H1 (cell line): ENCODE measurements around the gene CUEDC1. TPM values are rescaled to one million over a fixed set of nuclear protein-coding genes. Genes with fewer than 3 reads are reported as not detected.

Experiments
- CTCF ChIA-PET: fragments of 300-600 bp; sonication (Branson Sonifier 250); formaldehyde crosslinking; loops from one replicate; lab custom pipeline; 2021; ENCODE audit not compliant: partially characterized antibody; lab: Charles Lee
- POLR2A ChIA-PET: fragments of 300-600 bp; sonication (Branson Sonifier 250); formaldehyde crosslinking; loops from one replicate; lab custom pipeline; 2021; ENCODE audit warnings: inconsistent platforms; ENCODE audit not compliant: partially characterized antibody; lab: Charles Lee
- DNase-seq, 2 experiments: peaks; one replicate each; pipeline versions ENCODE4 v3.0.0 to v3.0.0-alpha.2; 2010 to 2022; ENCODE audit warnings: low spot score in 2 of 2, low read depth in 1 of 2, mixed read lengths in 1 of 2
- FAIRE-seq: peaks from 2 replicates; lab custom pipeline; 2011; peaks lifted over from hg19 to GRCh38; lab: Jason Lieb, UNC
- H2AFZ ChIP-seq: 2 replicates; pipeline ENCODE4 v1.8.1; 2012; ENCODE audit warnings: low read length, inconsistent platforms
- H2AK5ac ChIP-seq: 2 replicates; pipeline ENCODE4 v1.6.1; 2013; ENCODE audit warnings: low read depth, low read length
- H2BK120ac ChIP-seq: replicated peaks from 2 replicates; pipeline ENCODE3; 2013; ENCODE audit warnings: low read depth, low read length, inconsistent platforms
- H2BK12ac ChIP-seq: 2 replicates; pipeline ENCODE4 v1.6.1; 2013; ENCODE audit warnings: low read depth, low read length
- H2BK15ac ChIP-seq: 2 replicates; pipeline ENCODE4 v1.6.1; 2013; ENCODE audit warnings: low read length
- H2BK20ac ChIP-seq: 2 replicates; pipeline ENCODE4 v1.6.1; 2013; ENCODE audit warnings: low read length
- H2BK5ac ChIP-seq: 2 replicates; pipeline ENCODE4 v1.6.1; 2013; ENCODE audit warnings: low read depth, low read length
- H3K14ac ChIP-seq: 2 replicates; pipeline ENCODE4 v1.6.1; 2013; ENCODE audit warnings: inconsistent platforms; ENCODE audit not compliant: insufficient read length
- H3K18ac ChIP-seq: 2 replicates; pipeline ENCODE4 v1.6.1; 2013; ENCODE audit warnings: low read length; ENCODE audit errors: extremely low read depth
- H3K23ac ChIP-seq: 2 replicates; pipeline ENCODE4 v1.6.1; 2013; ENCODE audit warnings: inconsistent platforms; ENCODE audit not compliant: insufficient read length
- H3K23me2 ChIP-seq: 2 replicates; pipeline ENCODE4 v1.6.1; 2013; ENCODE audit warnings: low read depth, low read length
- H3K27ac ChIP-seq: 2 replicates; pipeline ENCODE4 v1.6.1; 2011; ENCODE audit warnings: low read depth, low read length, inconsistent platforms
- H3K27me3 ChIP-seq, 4 experiments: replicated peaks in 1 of 4; 1 replicate in 1 of 4; 2 replicates in 3 of 4; pipeline versions ENCODE4 v1.6.1 to v1.8.1; 2011 to 2013; ENCODE audit warnings: low read length in 3 of 4, mild to moderate bottlenecking in 3 of 4, inconsistent platforms in 2 of 4, mixed read lengths in 2 of 4, moderate library complexity in 1 of 4; ENCODE audit not compliant: control insufficient read depth in 3 of 4, insufficient read depth in 3 of 4; ENCODE audit errors: extremely low read depth in 1 of 4
- H3K36me3 ChIP-seq, 4 experiments: 2 replicates each; pipeline versions ENCODE4 v1.6.1 to v1.8.1; 2011 to 2013; ENCODE audit warnings: mild to moderate bottlenecking in 4 of 4, low read length in 3 of 4, moderate library complexity in 2 of 4, control low read depth in 1 of 4, inconsistent platforms in 1 of 4; ENCODE audit not compliant: insufficient read depth in 4 of 4, control insufficient read depth in 2 of 4
- H3K4ac ChIP-seq: replicated peaks from 2 replicates; pipeline ENCODE3; 2013; ENCODE audit warnings: low read length, low read depth, mixed read lengths, inconsistent platforms; ENCODE audit not compliant: insufficient read length
- H3K4me1 ChIP-seq, 4 experiments: replicated peaks in 1 of 4; 1 replicate in 1 of 4; 2 replicates in 3 of 4; pipeline versions ENCODE4 v1.6.1 to v1.8.1; 2011 to 2013; ENCODE audit warnings: low read length in 3 of 4, inconsistent platforms in 2 of 4, mixed read lengths in 1 of 4; ENCODE audit not compliant: insufficient read depth in 4 of 4, control insufficient read depth in 3 of 4
- H3K4me2 ChIP-seq, 2 experiments: 2 replicates each; pipeline versions ENCODE4 v1.6.1 to v1.8.1; 2011 to 2013; ENCODE audit warnings: low read depth in 2 of 2, low read length in 2 of 2, control low read depth in 1 of 2, inconsistent platforms in 1 of 2, mild to moderate bottlenecking in 1 of 2; ENCODE audit not compliant: insufficient read depth in 1 of 2
- H3K4me3 ChIP-seq, 4 experiments: fragments of 200-600, 300-600 bp in 1 of 4; sonication (generic), shearing (Covaris generic), sonication (Bioruptor Twin) in 1 of 4; 2 replicates each; pipeline versions ENCODE4 v1.5.1 to v1.8.1; 2011 to 2016; ENCODE audit warnings: low read length in 4 of 4, low read depth in 3 of 4, control low read depth in 2 of 4, inconsistent platforms in 2 of 4, mild to moderate bottlenecking in 2 of 4, mixed read lengths in 1 of 4, moderate library complexity in 1 of 4; ENCODE audit not compliant: insufficient read depth in 2 of 4; ENCODE audit errors: extremely low read depth in 1 of 4
- H3K56ac ChIP-seq: replicated peaks from 2 replicates; pipeline ENCODE3; 2013; ENCODE audit warnings: low read depth, mild to moderate bottlenecking, mixed read lengths, low read length, inconsistent platforms; ENCODE audit not compliant: insufficient read length
- H3K79me1 ChIP-seq: 2 replicates; pipeline ENCODE4 v1.6.1; 2013; ENCODE audit warnings: low read depth, low read length, control low read depth
- H3K79me2 ChIP-seq, 2 experiments: 2 replicates each; pipeline versions ENCODE4 v1.6.1 to v1.8.1; 2012 to 2013; ENCODE audit warnings: low read length in 2 of 2, mild to moderate bottlenecking in 2 of 2, inconsistent platforms in 1 of 2; ENCODE audit not compliant: insufficient read depth in 2 of 2, control insufficient read depth in 1 of 2
- H3K9ac ChIP-seq, 4 experiments: replicated peaks in 1 of 4; 1 replicate in 1 of 4; 2 replicates in 3 of 4; pipeline versions ENCODE4 v1.6.1 to v1.8.1; 2011 to 2013; ENCODE audit warnings: low read depth in 3 of 4, low read length in 3 of 4, control low read depth in 2 of 4, mild to moderate bottlenecking in 2 of 4, moderate library complexity in 2 of 4, inconsistent platforms in 1 of 4; ENCODE audit errors: extremely low read depth in 1 of 4
- H3K9me3 ChIP-seq, 2 experiments: 2 replicates each; pipeline versions ENCODE4 v1.6.1 to v1.8.1; 2012 to 2013; ENCODE audit warnings: mild to moderate bottlenecking in 2 of 2, moderate library complexity in 2 of 2, control low read depth in 1 of 2, inconsistent platforms in 1 of 2, low read depth in 1 of 2, low read length in 1 of 2, mixed read lengths in 1 of 2; ENCODE audit not compliant: insufficient read depth in 2 of 2
- H4K20me1 ChIP-seq, 2 experiments: replicated peaks in 1 of 2; 2 replicates each; pipeline versions ENCODE3 to v1.8.1; 2011 to 2013; ENCODE audit warnings: inconsistent platforms in 2 of 2, low read length in 2 of 2, mild to moderate bottlenecking in 1 of 2; ENCODE audit not compliant: insufficient read depth in 2 of 2, control insufficient read depth in 1 of 2
- H4K5ac ChIP-seq: 2 replicates; pipeline ENCODE4 v1.6.1; 2013; ENCODE audit warnings: low read length, low read depth, mixed read lengths, inconsistent platforms; ENCODE audit not compliant: insufficient read length
- H4K8ac ChIP-seq: 2 replicates; pipeline ENCODE4 v1.8.0; 2013; ENCODE audit warnings: mild to moderate bottlenecking, moderate library complexity, low read length, inconsistent platforms; ENCODE audit not compliant: insufficient read depth; ENCODE audit errors: extremely low read depth
- H4K91ac ChIP-seq: replicated peaks from 2 replicates; pipeline ENCODE3; 2013; ENCODE audit warnings: low read length, mixed read lengths, inconsistent platforms; ENCODE audit not compliant: insufficient read length
- CHD2 ChIP-seq: IDR thresholded peaks from 2 replicates; pipeline ENCODE4 v1.6.1; 2012; ENCODE audit warnings: low read length, improper control_type of control experiment
- E2F6 ChIP-seq: IDR thresholded peaks from 2 replicates; pipeline ENCODE4 v1.6.1; 2012; ENCODE audit warnings: inconsistent platforms
- EGR1 ChIP-seq: IDR thresholded peaks from 2 replicates; pipeline ENCODE4 v1.6.1; 2011; ENCODE audit warnings: low read depth, low read length, borderline replicate concordance
- JUN ChIP-seq: IDR thresholded peaks from 2 replicates; pipeline ENCODE4 v1.6.1; 2011; ENCODE audit warnings: low read depth, mild to moderate bottlenecking, improper control_type of control experiment, low read length
- KDM5A ChIP-seq: fragments of 200-600 bp; IDR thresholded peaks from 2 replicates; pipeline ENCODE4 v1.7.1; 2012; ENCODE audit warnings: mild to moderate bottlenecking, low read length, inconsistent platforms, mixed read lengths
- RAD21 ChIP-seq, 2 experiments: IDR thresholded peaks in 1 of 2; conservative IDR thresholded peaks in 1 of 2; 2 replicates each; pipeline ENCODE4 v1.6.1; 2011; ENCODE audit warnings: low read depth in 2 of 2, low read length in 2 of 2, improper control_type of control experiment in 1 of 2, inconsistent platforms in 1 of 2, mild to moderate bottlenecking in 1 of 2, moderate library complexity in 1 of 2
- SIX5 ChIP-seq: IDR thresholded peaks from 2 replicates; pipeline ENCODE4 v1.6.1; 2011; ENCODE audit warnings: mild to moderate bottlenecking, low read depth, low read length
- SP4 ChIP-seq: IDR thresholded peaks from 2 replicates; pipeline ENCODE4 v1.6.1; 2012; ENCODE audit warnings: low read length, inconsistent platforms
- WGBS, 2 experiments: shearing (Covaris generic) in 1 of 2; methylation state at CpG; one replicate each; pipeline versions ENCODE4 v1.1.6 to v1.1.7; 2013 to 2015; ENCODE audit warnings: low lambda C conversion rate in 2 of 2, mixed read lengths in 2 of 2, inconsistent platforms in 1 of 2, low coverage in 1 of 2, missing lambda C conversion rate in 1 of 2; ENCODE audit not compliant: insufficient replicate concordance in 2 of 2, insufficient coverage in 1 of 2, insufficient read length in 1 of 2; ENCODE audit errors: extremely low coverage in 1 of 2, missing lambda C conversion rate in 1 of 2; 5-methylcytosine and 5-hydroxymethylcytosine counted together
- polyA plus RNA-seq, 7 experiments: library from polyadenylated mRNA; depleted of rRNA in 3 of 7; stranded (reverse) in 5 of 7; unstranded in 2 of 7; fragments of >200 nt in 5 of 7; fragments of 200-250 nt in 2 of 7; gene quantifications; 1 replicate in 5 of 7; 2 replicates in 1 of 7; 4 replicates in 1 of 7; pipeline versions ENCODE4 v1.2.1 to v1.2.3, GENCODE V29; 2011 to 2013; ENCODE audit warnings: missing spikeins in 2 of 7, mixed read lengths in 2 of 7
- total RNA-seq: library from RNA; stranded (reverse); fragmentation: NEBNext Ultra II Directional; extraction: Animal tissue kit (Norgen Biotek cat#: 25700); gene quantifications from 2 replicates; pipeline ENCODE4 v1.2.1, GENCODE V29; 2021
- TF ChIP-seq, protein P1 (sequence below): IDR thresholded peaks from 2 replicates; pipeline ENCODE4 v1.6.1; 2012; ENCODE audit warnings: low read length, inconsistent platforms
- TF ChIP-seq, protein P2 (sequence below): IDR thresholded peaks from 2 replicates; pipeline ENCODE4 v1.6.1; 2011; ENCODE audit warnings: low read depth, mild to moderate bottlenecking, low read length; ENCODE audit not compliant: insufficient read depth

Gene CUEDC1
- total and polyA plus RNA-seq, 2 of the 8 experiments (the other 6 are each of a cell fraction or from before 2014, with no cell fraction given), result 4.0 to 10.7 TPM

DNA sequence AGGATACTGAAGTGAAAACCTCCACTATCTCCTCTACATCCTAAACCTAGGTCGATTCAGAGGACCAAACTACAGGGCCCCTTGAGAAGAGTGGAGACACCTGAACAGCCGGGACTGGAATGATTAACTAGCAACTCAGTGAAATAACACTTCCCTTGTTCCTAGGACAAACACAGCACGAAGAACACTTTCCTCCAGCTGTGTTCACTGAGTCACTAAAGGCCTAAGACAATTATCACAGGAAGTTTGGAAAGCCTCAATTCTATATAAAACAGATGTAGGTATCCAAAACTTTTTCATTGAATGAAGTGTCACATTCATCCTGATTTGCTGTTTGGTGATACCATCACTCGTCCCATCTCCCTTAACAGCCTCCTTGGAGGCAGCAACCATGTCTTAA, 15.5 kb upstream of the CUEDC1 start:
- H2AFZ ChIP-seq, result no peak overlapping the region
- no peak overlapping the region for H2BK5ac ChIP-seq
- no peak overlapping the region for H3K4me3 ChIP-seq
- H3K27ac ChIP-seq, result no peak overlapping the region
- H3K23ac ChIP-seq, result no peak overlapping the region
- no peaks in the 10 kb centered on the region for H3K9me3 ChIP-seq
- H4K8ac ChIP-seq, result no peak overlapping the region
- no peak overlapping the region for H3K14ac ChIP-seq
- no peaks in the 10 kb centered on the region for H3K79me1 ChIP-seq
- H4K5ac ChIP-seq, result no peak overlapping the region
- ChIA-PET CTCF (interaction anchor here (0.7 to 11.1 kb wide), 8 partner anchors 11 to 144 kb away, joined by 3 to 96 read pairs (median 4); partner anchors contain the start of gene CUEDC1), POLR2A (interaction anchor here (1.1 to 5.8 kb wide), 6 partner anchors 11 to 78 kb away, joined by 3 to 27 read pairs (median 8); partner anchors contain the start of gene SRSF1)
- H3K56ac ChIP-seq, result no peak overlapping the region
- no peak overlapping the region for H3K4ac ChIP-seq
- H3K9ac ChIP-seq, result no peak overlapping the region
- DNase-seq (no peak), FAIRE-seq (no peak)
- H2BK120ac ChIP-seq, result no peak overlapping the region
- no peak overlapping the region for H2BK15ac ChIP-seq
- peaks cover 8 to 25% (median 18%) of the 10 kb centered on the region in 4 experiments for H3K36me3 ChIP-seq
- peaks cover 0 to 1% of the 10 kb centered on the region in 2 experiments for H4K20me1 ChIP-seq
- H3K4me2 ChIP-seq, result no peak overlapping the region
- no peak overlapping the region for H3K18ac ChIP-seq
- no peak overlapping the region for H2AK5ac ChIP-seq
- no peaks in the 10 kb centered on the region for H3K79me2 ChIP-seq
- no peak overlapping the region for H2BK20ac ChIP-seq
- peaks cover 0 to 3% (median 0%) of the 10 kb centered on the region in 4 experiments; a peak in 3 of 7 replicates for H3K4me1 ChIP-seq
- H3K23me2 ChIP-seq, result no peaks in the 10 kb centered on the region
- no peaks in the 10 kb centered on the region for H3K27me3 ChIP-seq
- no peak overlapping the region for H2BK12ac ChIP-seq
- no peak overlapping the region for H4K91ac ChIP-seq
- WGBS, 2 experiments, result 79% methylated on average over 4 of the region's 4 CpGs; no CpG with 5 or more reads in 1 of the 2 experiments
- TF ChIP-seq, protein P1, sequence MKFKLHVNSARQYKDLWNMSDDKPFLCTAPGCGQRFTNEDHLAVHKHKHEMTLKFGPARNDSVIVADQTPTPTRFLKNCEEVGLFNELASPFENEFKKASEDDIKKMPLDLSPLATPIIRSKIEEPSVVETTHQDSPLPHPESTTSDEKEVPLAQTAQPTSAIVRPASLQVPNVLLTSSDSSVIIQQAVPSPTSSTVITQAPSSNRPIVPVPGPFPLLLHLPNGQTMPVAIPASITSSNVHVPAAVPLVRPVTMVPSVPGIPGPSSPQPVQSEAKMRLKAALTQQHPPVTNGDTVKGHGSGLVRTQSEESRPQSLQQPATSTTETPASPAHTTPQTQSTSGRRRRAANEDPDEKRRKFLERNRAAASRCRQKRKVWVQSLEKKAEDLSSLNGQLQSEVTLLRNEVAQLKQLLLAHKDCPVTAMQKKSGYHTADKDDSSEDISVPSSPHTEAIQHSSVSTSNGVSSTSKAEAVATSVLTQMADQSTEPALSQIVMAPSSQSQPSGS, result no peak
- TF ChIP-seq JUN (no peak), SIX5 (no peak), RAD21 (IDR thresholded peaks at IDR 0.05 in 1 of 2, conservative IDR thresholded peaks at IDR 0.05 in 1 of 2; ENCODE audit: low read depth in 2 of 2, low read length in 2 of 2) (no peak), EGR1 (no peak), SP4 (no peak), CHD2 (no peak), E2F6 (no peak), KDM5A (no peak)
- TF ChIP-seq, protein P2, sequence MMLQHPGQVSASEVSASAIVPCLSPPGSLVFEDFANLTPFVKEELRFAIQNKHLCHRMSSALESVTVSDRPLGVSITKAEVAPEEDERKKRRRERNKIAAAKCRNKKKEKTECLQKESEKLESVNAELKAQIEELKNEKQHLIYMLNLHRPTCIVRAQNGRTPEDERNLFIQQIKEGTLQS, result no peak
